ENCODE data around the gene PLTP. TPM values are rescaled to one million over a fixed set of nuclear protein-coding genes. Genes with fewer than 3 reads are reported as not detected.

The PLTP gene
- polyA plus RNA-seq, 1 donor from 2014 or later: 7.0 TPM

GRCh38 chr20:45918182-45918737 is 6.3 kb upstream of the PLTP start:
- Histone ChIP-seq H3K27ac (ENCODE audit: low read length) (no peak overlapping the region), H3K79me2 (replicated peaks; ENCODE audit: insufficient read depth, low read length) (no peaks in the 10 kb centered on the region), H3K9me2 (ENCODE audit: insufficient read depth, low read length) (no peaks in the 10 kb centered on the region), H3K4me2 (ENCODE audit: low read length) (no peak overlapping the region), H3K4me3 (ENCODE audit: low read length) (no peak overlapping the region), H4K20me1 (ENCODE audit: insufficient read depth) (no peaks in the 10 kb centered on the region), H3K27me3 (ENCODE audit: insufficient read depth, low read depth, low read length) (no peaks in the 10 kb centered on the region), H3K36me3 (ENCODE audit: insufficient read depth, low read length) (no peaks in the 10 kb centered on the region), H3F3A (ENCODE audit: insufficient read depth, low read length, poor library complexity, severe bottlenecking) (no peaks in the 10 kb centered on the region), H2AFZ (ENCODE audit: low read depth, low read length) (no peak overlapping the region), H3K9ac (ENCODE audit: low read length) (no peak overlapping the region), H3K9me3 (ENCODE audit: low read length) (no peaks in the 10 kb centered on the region)
- TF ChIP-seq SMC3 (conservative IDR thresholded peaks at IDR 0.05; ENCODE audit: poor library complexity) (no peak), TAF1 (IDR thresholded peaks at IDR 0.05; ENCODE audit: low read depth) (no peak), EZH2 (IDR thresholded peaks at IDR 0.05; ENCODE audit: borderline replicate concordance, insufficient read depth, low read length, poor library complexity, severe bottlenecking) (no peak), RAD21 (conservative IDR thresholded peaks at IDR 0.05) (no peak), POLR2AphosphoS5 (IDR thresholded peaks at IDR 0.05) (no peak), EP300 (conservative IDR thresholded peaks at IDR 0.05; ENCODE audit: poor library complexity, severe bottlenecking) (no peak), MXI1 (conservative IDR thresholded peaks at IDR 0.05; ENCODE audit: poor library complexity, severe bottlenecking) (no peak)
- TF ChIP-seq, protein P1, sequence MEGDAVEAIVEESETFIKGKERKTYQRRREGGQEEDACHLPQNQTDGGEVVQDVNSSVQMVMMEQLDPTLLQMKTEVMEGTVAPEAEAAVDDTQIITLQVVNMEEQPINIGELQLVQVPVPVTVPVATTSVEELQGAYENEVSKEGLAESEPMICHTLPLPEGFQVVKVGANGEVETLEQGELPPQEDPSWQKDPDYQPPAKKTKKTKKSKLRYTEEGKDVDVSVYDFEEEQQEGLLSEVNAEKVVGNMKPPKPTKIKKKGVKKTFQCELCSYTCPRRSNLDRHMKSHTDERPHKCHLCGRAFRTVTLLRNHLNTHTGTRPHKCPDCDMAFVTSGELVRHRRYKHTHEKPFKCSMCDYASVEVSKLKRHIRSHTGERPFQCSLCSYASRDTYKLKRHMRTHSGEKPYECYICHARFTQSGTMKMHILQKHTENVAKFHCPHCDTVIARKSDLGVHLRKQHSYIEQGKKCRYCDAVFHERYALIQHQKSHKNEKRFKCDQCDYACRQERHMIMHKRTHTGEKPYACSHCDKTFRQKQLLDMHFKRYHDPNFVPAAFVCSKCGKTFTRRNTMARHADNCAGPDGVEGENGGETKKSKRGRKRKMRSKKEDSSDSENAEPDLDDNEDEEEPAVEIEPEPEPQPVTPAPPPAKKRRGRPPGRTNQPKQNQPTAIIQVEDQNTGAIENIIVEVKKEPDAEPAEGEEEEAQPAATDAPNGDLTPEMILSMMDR (IDR thresholded peaks at IDR 0.05; ENCODE audit: poor library complexity, severe bottlenecking): no peak
- TF ChIP-seq, protein P2, sequence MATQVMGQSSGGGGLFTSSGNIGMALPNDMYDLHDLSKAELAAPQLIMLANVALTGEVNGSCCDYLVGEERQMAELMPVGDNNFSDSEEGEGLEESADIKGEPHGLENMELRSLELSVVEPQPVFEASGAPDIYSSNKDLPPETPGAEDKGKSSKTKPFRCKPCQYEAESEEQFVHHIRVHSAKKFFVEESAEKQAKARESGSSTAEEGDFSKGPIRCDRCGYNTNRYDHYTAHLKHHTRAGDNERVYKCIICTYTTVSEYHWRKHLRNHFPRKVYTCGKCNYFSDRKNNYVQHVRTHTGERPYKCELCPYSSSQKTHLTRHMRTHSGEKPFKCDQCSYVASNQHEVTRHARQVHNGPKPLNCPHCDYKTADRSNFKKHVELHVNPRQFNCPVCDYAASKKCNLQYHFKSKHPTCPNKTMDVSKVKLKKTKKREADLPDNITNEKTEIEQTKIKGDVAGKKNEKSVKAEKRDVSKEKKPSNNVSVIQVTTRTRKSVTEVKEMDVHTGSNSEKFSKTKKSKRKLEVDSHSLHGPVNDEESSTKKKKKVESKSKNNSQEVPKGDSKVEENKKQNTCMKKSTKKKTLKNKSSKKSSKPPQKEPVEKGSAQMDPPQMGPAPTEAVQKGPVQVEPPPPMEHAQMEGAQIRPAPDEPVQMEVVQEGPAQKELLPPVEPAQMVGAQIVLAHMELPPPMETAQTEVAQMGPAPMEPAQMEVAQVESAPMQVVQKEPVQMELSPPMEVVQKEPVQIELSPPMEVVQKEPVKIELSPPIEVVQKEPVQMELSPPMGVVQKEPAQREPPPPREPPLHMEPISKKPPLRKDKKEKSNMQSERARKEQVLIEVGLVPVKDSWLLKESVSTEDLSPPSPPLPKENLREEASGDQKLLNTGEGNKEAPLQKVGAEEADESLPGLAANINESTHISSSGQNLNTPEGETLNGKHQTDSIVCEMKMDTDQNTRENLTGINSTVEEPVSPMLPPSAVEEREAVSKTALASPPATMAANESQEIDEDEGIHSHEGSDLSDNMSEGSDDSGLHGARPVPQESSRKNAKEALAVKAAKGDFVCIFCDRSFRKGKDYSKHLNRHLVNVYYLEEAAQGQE (IDR thresholded peaks at IDR 0.05; ENCODE audit: borderline replicate concordance): no peak

DNA sequence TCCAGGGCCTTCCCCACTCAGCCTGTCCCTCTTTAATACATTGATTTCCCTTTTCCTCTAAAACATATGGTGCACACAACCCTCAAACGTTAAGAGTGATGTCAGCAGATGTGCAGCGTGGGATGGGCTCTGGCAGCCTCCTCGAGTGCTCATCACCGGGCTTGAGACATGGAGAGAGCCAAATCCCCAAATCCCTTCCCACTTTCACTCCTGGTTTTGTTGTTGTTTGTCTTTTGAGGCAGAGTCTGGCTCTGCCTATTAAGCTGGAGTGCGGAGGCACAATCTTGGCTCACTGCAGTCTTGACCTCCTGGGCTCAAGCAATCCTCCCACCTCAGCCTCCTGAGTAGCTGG is 5.8 kb upstream of the PLTP start:
- Histone ChIP-seq H3F3A (ENCODE audit: insufficient read depth, low read length, poor library complexity, severe bottlenecking) (no peaks in the 10 kb centered on the region), H3K79me2 (replicated peaks; ENCODE audit: insufficient read depth, low read length) (no peaks in the 10 kb centered on the region), H3K27me3 (ENCODE audit: insufficient read depth, low read depth, low read length) (no peaks in the 10 kb centered on the region), H4K20me1 (ENCODE audit: insufficient read depth) (no peaks in the 10 kb centered on the region), H3K4me3 (ENCODE audit: low read length) (no peak overlapping the region), H3K9me3 (ENCODE audit: low read length) (no peaks in the 10 kb centered on the region), H3K27ac (ENCODE audit: low read length) (no peak overlapping the region), H3K36me3 (ENCODE audit: insufficient read depth, low read length) (no peaks in the 10 kb centered on the region), H2AFZ (ENCODE audit: low read depth, low read length) (no peak overlapping the region), H3K4me2 (ENCODE audit: low read length) (no peak overlapping the region), H3K9me2 (ENCODE audit: insufficient read depth, low read length) (no peaks in the 10 kb centered on the region), H3K9ac (ENCODE audit: low read length) (no peak overlapping the region)
- no peak for TF ChIP-seq SMC3 (conservative IDR thresholded peaks at IDR 0.05; ENCODE audit: poor library complexity)
- TF ChIP-seq, protein P2 (IDR thresholded peaks at IDR 0.05; ENCODE audit: borderline replicate concordance): no peak

Measured in neural cell (in vitro differentiated cells).